NCI-H2196 (cell line): ENCODE results near the gene RGS9.
"Not testable (repeated sequence)": the region's sequence is repeated elsewhere in the genome, so short reads cannot be mapped to it uniquely, and the experiment has no call there.

Source experiments
- DNase-seq: peaks from one replicate; lab custom pipeline; 2025; ENCODE audit not compliant: unreplicated experiment; lab: John Stamatoyannopoulos, UW

Gene RGS9

GRCh38 chr17:65205655-65206054 is 68.5 kb downstream of the RGS9 start:
- DNase-seq, result no peak

GRCh38 chr17:65207448-65207847 is 70.3 kb downstream of the RGS9 start:
- DNase-seq, result not testable (repeated sequence)

- DNase-seq, result no peak
Measured at GRCh38 chr17:65208717-65209116, 71.5 kb downstream of the RGS9 start.

DNA sequence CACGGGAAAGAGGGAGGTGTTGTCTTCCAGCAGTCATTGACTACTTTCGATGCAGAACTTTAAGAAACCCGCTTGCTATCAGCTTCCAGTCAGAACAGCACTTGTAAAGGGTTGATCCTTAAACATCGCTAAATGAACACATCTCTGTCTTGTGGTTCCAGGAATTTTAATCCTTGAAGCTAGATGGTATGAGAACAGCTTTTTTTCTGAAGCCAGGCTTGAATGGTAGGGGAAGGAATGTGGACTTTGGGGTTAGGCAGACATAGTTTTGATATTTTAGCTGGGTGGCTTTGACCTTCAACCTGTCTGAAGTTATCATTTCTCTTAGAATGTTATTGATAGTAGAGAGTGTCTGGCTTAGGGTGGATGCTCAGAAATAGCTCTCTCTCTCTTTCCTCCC is 81.1 kb downstream of the RGS9 start:
- no peak for DNase-seq

DNA sequence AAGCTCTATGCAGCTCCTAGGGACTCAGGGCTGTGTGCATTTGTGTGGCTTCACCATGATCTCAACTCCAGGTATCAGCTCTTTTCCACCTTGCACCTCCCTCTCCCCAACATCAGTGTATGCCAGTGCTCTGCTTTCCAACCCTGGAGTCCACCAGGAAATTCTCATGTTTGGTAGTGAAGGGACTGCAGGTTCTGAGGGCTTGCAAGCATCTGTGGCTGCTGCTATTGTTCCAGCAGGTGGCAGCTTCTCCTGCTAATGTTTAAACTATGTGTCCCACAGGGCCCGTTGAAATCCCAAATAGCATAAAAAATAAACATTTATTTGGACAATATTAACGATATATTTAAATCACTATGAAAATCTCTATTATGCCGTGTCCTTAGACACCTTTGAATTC is 82.0 kb downstream of the RGS9 start:
- DNase-seq, result no peak

- DNase-seq, result no peak
Measured at GRCh38 chr17:65219707-65220106, 82.5 kb downstream of the RGS9 start.

DNA sequence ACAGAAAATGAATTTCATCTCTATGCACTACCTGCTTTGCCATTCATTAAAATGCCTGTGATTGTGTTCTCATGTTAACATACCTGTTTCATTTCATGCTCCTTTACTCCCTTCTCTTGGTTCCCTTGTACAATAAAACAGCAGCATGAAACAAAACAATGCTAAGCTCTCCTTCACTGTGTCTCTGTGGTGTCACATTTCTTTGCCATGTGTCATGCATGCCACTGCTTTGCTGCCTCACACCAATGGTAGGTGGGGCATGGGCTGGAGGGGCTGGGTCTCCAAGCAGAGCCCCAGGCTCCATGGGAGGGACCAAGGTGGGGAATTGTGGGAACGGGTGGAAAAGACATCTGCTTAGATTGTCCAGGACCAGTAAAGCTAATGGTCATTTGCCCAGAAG is 83.6 kb downstream of the RGS9 start:
- no peak for DNase-seq

DNA sequence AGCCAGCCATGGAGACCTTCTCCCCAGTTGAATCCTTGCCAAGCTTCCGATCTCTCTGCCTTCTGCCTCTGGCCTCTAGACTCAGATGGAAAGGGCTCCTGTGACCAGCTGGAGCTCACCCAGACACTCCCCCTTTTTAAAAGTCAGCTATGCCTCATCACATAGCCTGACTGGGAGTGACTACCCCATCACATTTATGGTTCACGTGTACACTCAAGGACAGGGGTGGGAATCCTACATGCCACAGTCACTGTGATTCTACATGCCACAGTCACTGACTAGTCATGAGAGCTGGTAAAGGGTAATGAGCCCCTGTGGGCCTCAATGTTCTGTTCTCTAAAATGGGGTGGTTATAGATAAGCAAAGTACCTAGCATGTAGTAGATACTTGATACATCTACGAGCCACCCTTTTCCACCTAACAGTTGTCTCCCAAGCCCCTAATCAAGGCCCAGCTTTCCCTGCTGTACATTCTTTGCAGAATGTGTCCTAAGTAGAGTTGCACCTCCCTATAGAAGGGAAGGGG is 85.1 kb downstream of the RGS9 start:
- DNase-seq, result no peak

DNA sequence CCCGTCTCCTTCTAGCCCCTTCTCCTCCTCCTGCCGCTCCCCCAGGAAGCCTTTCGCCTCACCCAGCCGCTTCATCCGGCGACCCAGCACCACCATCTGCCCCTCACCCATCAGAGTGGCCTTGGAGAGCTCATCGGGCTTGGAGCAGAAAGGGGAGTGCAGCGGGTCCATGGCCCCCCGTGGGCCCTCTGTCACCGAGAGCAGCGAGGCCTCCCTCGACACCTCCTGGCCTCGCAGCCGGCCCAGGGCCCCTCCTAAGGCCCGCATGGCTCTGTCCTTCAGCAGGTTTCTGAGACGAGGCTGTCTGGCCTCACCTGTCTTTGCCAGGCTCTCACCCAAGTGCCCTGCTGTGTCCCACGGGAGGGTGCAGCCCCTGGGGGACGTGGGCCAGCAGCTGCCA is 87.9 kb downstream of the RGS9 start:
- no peak for DNase-seq

DNA sequence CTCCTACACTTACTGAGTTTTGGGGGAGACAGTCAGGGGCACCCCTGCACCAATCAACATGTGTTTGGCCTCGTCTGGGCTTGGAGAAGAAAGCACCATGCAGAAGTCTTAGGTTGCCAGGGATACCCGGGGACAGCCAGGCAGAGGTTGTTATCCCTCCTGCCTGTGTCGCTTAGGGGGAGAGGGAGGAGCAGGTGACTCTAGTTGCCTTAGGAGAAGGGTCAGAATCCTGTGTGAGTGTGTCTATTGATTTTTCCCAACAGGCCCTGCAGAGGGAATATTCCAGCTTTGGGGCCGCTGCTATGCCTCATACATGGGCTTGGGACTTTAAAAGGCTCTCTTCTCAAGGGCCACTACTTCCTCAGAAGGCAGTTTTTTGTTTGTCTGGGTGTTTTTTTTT is 89.1 kb downstream of the RGS9 start:
- DNase-seq, result no peak

- no peak for DNase-seq
Measured at GRCh38 chr17:65227637-65228036, 90.5 kb downstream of the RGS9 start.

DNA sequence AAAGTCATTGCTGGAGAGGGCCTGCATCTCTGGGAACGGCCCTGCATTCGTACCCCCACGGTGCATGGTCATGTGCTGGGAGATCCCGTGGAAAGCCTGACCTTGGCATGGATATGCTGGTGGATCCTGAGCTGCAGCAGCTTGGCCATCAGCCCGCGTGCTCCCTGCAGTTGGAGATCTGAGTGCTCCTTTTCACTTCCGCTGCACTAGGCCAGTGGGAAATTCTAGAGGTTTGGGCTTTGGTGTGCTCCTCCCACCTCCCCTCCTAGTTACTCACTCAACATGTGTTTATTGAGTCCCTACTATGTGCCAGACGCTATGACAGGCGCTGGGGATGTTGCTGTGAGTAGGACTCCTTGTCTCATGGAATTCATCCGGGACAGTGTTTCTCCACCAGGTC is 91.1 kb downstream of the RGS9 start:
- no peak for DNase-seq

DNA sequence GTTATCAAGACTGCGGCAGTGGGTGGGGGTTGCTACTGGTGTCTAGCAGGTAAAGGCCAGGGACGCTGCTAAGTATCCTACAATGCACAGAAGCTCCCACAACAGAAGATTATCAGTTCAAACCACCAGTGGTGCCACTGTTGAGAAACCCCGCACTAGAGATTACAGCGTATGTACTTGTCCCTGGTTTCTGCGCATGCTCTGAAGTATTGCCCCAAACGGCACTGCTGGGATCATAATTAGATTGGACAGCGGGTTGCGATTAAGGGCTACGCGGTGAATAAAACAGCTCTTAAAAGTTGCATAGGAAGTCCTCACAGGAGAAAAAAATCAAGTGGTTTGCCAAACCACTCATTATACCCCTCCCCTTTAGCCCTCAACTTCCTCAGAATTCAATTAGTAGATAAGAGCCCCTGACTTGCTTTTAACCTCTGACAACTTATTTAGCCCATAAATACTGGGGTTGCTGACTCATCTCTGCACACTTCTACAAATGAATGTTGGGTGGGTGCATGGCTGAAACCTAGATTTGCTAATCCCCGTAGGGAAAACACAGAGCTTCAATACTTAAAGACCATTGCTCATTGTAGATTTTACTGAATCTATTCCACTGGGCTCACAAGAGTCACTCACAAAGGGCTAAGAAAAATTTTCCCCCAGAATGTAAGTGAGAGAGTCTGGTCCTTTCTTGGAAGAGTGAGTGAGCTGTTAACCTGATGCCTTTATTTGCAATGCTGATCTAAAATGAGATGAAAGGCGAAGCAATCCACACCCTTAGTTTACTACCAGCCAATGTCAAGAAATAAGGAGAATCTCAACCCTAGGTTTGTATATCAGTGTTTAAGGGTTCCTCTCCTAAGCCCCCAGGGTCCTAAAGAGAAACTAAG is 91.8 kb downstream of the RGS9 start:
- no peak for DNase-seq

GRCh38 chr17:65229621-65229995 is 92.4 kb downstream of the RGS9 start:
- no peak for DNase-seq

DNA sequence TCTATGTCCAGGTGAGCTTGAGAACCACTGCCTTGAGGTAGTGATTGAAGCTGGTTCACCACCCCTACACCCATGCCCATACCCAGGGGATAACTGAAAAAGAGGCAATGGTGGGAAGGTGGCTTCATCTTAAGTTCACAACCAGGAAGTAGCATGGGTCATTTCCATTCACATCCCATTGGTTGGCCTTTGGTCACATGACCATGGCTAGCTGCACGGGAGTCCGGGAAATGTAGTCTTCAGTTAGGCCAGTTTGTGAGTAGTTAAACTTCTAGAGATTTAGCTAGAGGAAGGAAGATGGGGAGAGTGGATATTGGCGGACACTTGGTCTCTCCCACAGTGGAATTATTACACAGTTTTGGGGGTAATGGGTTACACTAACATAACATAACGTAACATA is 92.9 kb downstream of the RGS9 start:
- DNase-seq, result no peak

DNA sequence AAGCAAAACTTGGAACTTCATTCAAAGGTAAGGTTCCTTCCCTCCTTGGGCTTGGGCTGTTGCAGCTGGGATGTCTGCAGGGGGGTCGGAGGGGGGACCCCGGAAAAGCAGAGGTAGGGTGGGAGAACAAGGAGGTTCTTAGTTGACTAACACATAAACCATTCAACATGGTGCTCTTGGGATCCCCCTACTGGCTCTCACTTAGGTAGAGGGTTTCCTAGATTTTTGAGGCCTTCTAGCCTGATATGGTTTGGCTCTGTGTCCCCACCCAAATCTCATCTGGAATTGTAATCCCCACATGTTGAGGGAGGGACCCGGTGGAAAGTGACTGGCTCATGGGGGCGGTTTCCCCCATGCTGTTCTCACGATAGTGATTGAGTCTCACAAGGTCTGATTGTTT is 93.9 kb downstream of the RGS9 start:
- no peak for DNase-seq

- peak; percentile 70 for DNase-seq
Measured at GRCh38 chr17:65231662-65232335, 94.6 kb downstream of the RGS9 start.

DNA sequence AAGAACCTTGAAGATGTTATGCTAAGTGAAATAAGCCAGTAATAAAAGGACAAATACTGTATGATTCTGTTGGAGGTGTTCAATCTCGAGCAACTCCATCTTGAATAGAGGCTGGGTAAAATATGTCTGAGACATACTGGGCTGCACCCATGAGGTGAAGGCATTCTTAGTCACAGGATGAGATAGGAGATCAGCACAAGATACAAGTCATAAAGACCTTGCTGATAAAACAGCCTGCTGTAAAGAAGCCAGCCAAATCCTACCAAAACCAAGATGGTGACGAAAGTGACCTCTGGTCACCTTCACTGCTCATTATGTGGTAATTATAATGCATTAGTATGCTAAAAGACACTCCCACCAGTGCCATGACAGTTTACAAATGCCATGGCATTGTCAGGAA is 98.1 kb downstream of the RGS9 start:
- DNase-seq, result no peak

DNA sequence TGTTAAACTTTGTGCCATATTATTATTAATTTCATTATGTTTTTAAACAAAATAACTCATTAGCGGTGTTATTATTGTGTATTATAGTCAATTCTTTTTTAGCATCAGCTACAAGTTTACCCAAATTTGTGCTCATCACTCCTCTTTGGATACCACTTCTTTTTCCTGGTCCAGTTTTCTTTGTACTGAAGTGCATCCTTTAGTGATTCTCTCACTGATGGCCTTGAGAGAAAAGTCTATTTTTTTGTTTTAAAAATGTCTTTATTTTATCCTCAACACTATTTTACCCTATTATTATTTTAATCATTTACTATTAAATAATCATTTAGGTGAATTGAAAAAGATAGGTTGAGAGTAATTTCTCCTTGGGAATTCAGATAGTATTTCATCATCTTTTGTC is 99.2 kb downstream of the RGS9 start:
- DNase-seq, result no peak

GRCh38 chr17:65243838-65244625 is 106.9 kb downstream of the RGS9 start:
- peak; percentile 74 for DNase-seq

- DNase-seq, result no peak
Measured at GRCh38 chr17:65246252-65246651, 109.1 kb downstream of the RGS9 start.

- DNase-seq, result no peak
Measured at GRCh38 chr17:65249774-65250173, 112.6 kb downstream of the RGS9 start.
